HuH-7.5 (cell line): Measurements from ENCODE around the gene TINCR.
"Not testable (repeated sequence)": the region's sequence is repeated elsewhere in the genome, so short reads cannot be mapped to it uniquely, and the experiment has no call there.

Source experiments
- DNase-seq: peaks from one replicate; pipeline ENCODE4 v3.0.0; 2011; ENCODE audit warnings: low spot score

Gene TINCR

GRCh38 chr19:5567360-5567969 lies at the start of gene TINCR:
Gene TINCR, minus strand, starts transcription at chr19:5567953.
- no peak for DNase-seq

- DNase-seq = no peak
Measured at GRCh38 chr19:5617080-5617479, 49.3 kb upstream of the TINCR start.

GRCh38 chr19:5615756-5616327 lies 48.1 kb upstream of the TINCR start:
- DNase-seq = no peak

GRCh38 chr19:5612891-5613865 lies 45.4 kb upstream of the TINCR start:
- no peak for DNase-seq

- no peak for DNase-seq
Measured at GRCh38 chr19:5609881-5610448, 42.2 kb upstream of the TINCR start.

- not testable (repeated sequence) for DNase-seq
Measured at GRCh38 chr19:5608766-5609165, 41.0 kb upstream of the TINCR start.

- no peak for DNase-seq
Measured at GRCh38 chr19:5608291-5608690, 40.5 kb upstream of the TINCR start.

GRCh38 chr19:5607318-5608275 lies 39.8 kb upstream of the TINCR start:
- no peak for DNase-seq

GRCh38 chr19:5605362-5605761 lies 37.6 kb upstream of the TINCR start:
- no peak for DNase-seq

GRCh38 chr19:5603626-5604025 lies 35.9 kb upstream of the TINCR start:
- DNase-seq = no peak

GRCh38 chr19:5600797-5601196 lies 33.0 kb upstream of the TINCR start:
- no peak for DNase-seq

- DNase-seq = no peak
Measured at GRCh38 chr19:5595745-5596144, 28.0 kb upstream of the TINCR start.

- DNase-seq = no peak
Measured at GRCh38 chr19:5595129-5595528, 27.4 kb upstream of the TINCR start.

- DNase-seq = peak; percentile 63
Measured at GRCh38 chr19:5594521-5594950, 26.8 kb upstream of the TINCR start.

- DNase-seq = no peak
Measured at GRCh38 chr19:5593343-5594255, 25.8 kb upstream of the TINCR start.

GRCh38 chr19:5592531-5593342 lies 25.0 kb upstream of the TINCR start:
- DNase-seq = no peak

- no peak for DNase-seq
Measured at GRCh38 chr19:5591476-5591875, 23.7 kb upstream of the TINCR start.

GRCh38 chr19:5590865-5591154 lies 23.1 kb upstream of the TINCR start:
- DNase-seq = no peak

- DNase-seq = no peak
Measured at GRCh38 chr19:5590151-5590864, 22.6 kb upstream of the TINCR start.
